ENCODE results near the gene ANKRD39. TPM values are rescaled to one million over a fixed set of nuclear protein-coding genes. Genes with fewer than 3 reads are reported as not detected.

The ANKRD39 gene
- total RNA-seq, 1 experiment from 2014 or later: 12.2 TPM

- Mint-ChIP-seq H3K9me3 (ENCODE audit: low read depth, unreplicated experiment) (no peaks in the 10 kb centered on the region), H3K4me3 (ENCODE audit: low read depth, unreplicated experiment) (no peak overlapping the region), H3K27me3 (ENCODE audit: unreplicated experiment) (no peaks in the 10 kb centered on the region), H3K4me1 (ENCODE audit: low read depth, unreplicated experiment) (peaks cover 23% of the 10 kb centered on the region), H3K36me3 (ENCODE audit: insufficient read depth, unreplicated experiment) (no peaks in the 10 kb centered on the region), H3K27ac (ENCODE audit: unreplicated experiment) (no peak overlapping the region)
- BruUV-seq (replicated peaks): no TSS peak
- CTCF ChIA-PET: interaction anchor here (0.6 kb wide), 1 partner anchor 56 kb away, joined by 4 read pairs; no protein-coding TSS in a partner anchor
- TF ChIP-seq CTCF (IDR thresholded peaks at IDR 0.05; ENCODE audit: unreplicated experiment): no peak
- intact Hi-C loops (cut with micrococcal nuclease; ENCODE audit: unreplicated experiment): no loop called here
- DNase-seq: no peak
These were observed 42.4 kb upstream of the ANKRD39 start for GRCh38 chr2:96900237-96900636.

- no TSS peak for BruUV-seq (replicated peaks)
- peaks cover 29% of the 10 kb centered on the region for H3K4me1 Mint-ChIP-seq (ENCODE audit: low read depth, unreplicated experiment)
- H3K4me3 Mint-ChIP-seq (ENCODE audit: low read depth, unreplicated experiment): no peak overlapping the region
- no peak overlapping the region for H3K27ac Mint-ChIP-seq (ENCODE audit: unreplicated experiment)
- no peaks in the 10 kb centered on the region for H3K27me3 Mint-ChIP-seq (ENCODE audit: unreplicated experiment)
- no peak for DNase-seq
- intact Hi-C loops (cut with micrococcal nuclease; ENCODE audit: unreplicated experiment): no loop called here
- no peak for TF ChIP-seq CTCF (IDR thresholded peaks at IDR 0.05; ENCODE audit: unreplicated experiment)
- CTCF ChIA-PET: interaction anchor here (0.6 to 0.7 kb wide), 2 partner anchors 97 to 368 kb away, joined by 3 read pairs; no protein-coding TSS in a partner anchor
- H3K9me3 Mint-ChIP-seq (ENCODE audit: low read depth, unreplicated experiment): no peaks in the 10 kb centered on the region
- no peaks in the 10 kb centered on the region for H3K36me3 Mint-ChIP-seq (ENCODE audit: insufficient read depth, unreplicated experiment)
These were observed 41.6 kb upstream of the ANKRD39 start for GRCh38 chr2:96899413-96899741.

GRCh38 chr2:96898641-96899412 lies 41.0 kb upstream of the ANKRD39 start:
- H3K9me3 Mint-ChIP-seq (ENCODE audit: low read depth, unreplicated experiment): no peaks in the 10 kb centered on the region
- intact Hi-C loops (cut with micrococcal nuclease; ENCODE audit: unreplicated experiment): no loop called here
- DNase-seq: no peak
- no peak overlapping the region for H3K27ac Mint-ChIP-seq (ENCODE audit: unreplicated experiment)
- CTCF ChIA-PET: interaction anchor here (0.7 kb wide), 1 partner anchor 367 kb away, joined by 3 read pairs; no protein-coding TSS in a partner anchor
- peaks cover 29% of the 10 kb centered on the region for H3K4me1 Mint-ChIP-seq (ENCODE audit: low read depth, unreplicated experiment)
- no peaks in the 10 kb centered on the region for H3K36me3 Mint-ChIP-seq (ENCODE audit: insufficient read depth, unreplicated experiment)
- TF ChIP-seq CTCF (IDR thresholded peaks at IDR 0.05; ENCODE audit: unreplicated experiment): no peak
- BruUV-seq (replicated peaks): no TSS peak
- H3K27me3 Mint-ChIP-seq (ENCODE audit: unreplicated experiment): no peaks in the 10 kb centered on the region
- H3K4me3 Mint-ChIP-seq (ENCODE audit: low read depth, unreplicated experiment): no peak overlapping the region

- Mint-ChIP-seq H3K4me1 (ENCODE audit: low read depth, unreplicated experiment) (peaks cover 29% of the 10 kb centered on the region), H3K36me3 (ENCODE audit: insufficient read depth, unreplicated experiment) (no peaks in the 10 kb centered on the region), H3K9me3 (ENCODE audit: low read depth, unreplicated experiment) (no peaks in the 10 kb centered on the region), H3K27me3 (ENCODE audit: unreplicated experiment) (no peaks in the 10 kb centered on the region), H3K27ac (ENCODE audit: unreplicated experiment) (no peak overlapping the region), H3K4me3 (ENCODE audit: low read depth, unreplicated experiment) (no peak overlapping the region)
- BruUV-seq (replicated peaks): no TSS peak
- intact Hi-C loops (cut with micrococcal nuclease; ENCODE audit: unreplicated experiment): no loop called here
- CTCF ChIA-PET: no interaction called here
- DNase-seq: no peak
- no peak for TF ChIP-seq CTCF (IDR thresholded peaks at IDR 0.05; ENCODE audit: unreplicated experiment)
These were observed 40.3 kb upstream of the ANKRD39 start for GRCh38 chr2:96898135-96898505.
